Endothelial cell of umbilical vein (primary cell): Measurements from ENCODE around the gene TH. TPM values are rescaled to one million over a fixed set of nuclear protein-coding genes. Genes with fewer than 3 reads are reported as not detected.

ENCODE experiments used
- BruUV-seq: library from RNA; stranded (reverse); fragments of 400-500 nt; replicated peaks from 2 replicates; lab custom pipeline; 2021; lab: Mats Ljungman, UMichigan
- CTCF ChIA-PET: fragments of 300-600, 350-600 bp; sonication (Branson Sonifier 250); formaldehyde crosslinking; loops from one replicate; lab custom pipeline; 2021; ENCODE audit warnings: antibody characterized with exemption, inconsistent platforms; lab: Charles Lee
- POLR2A ChIA-PET: fragments of 300-600, 350-600 bp; sonication (Branson Sonifier 250); formaldehyde crosslinking; loops from one replicate; lab custom pipeline; 2021; ENCODE audit warnings: antibody characterized with exemption, inconsistent platforms; lab: Charles Lee
- DNase-seq: peaks from one replicate; pipeline ENCODE4 v3.0.0-alpha.2; 2011; ENCODE audit warnings: low read depth, low spot score
- FAIRE-seq: peaks from 2 replicates; lab custom pipeline; 2011; peaks lifted over from hg19 to GRCh38; lab: Jason Lieb, UNC
- H2AFZ ChIP-seq: 2 replicates; pipeline ENCODE4 v1.6.0; 2012; ENCODE audit warnings: low read depth, low read length, control low read depth, inconsistent platforms
- H3K27ac ChIP-seq: 2 replicates; pipeline ENCODE4 v1.5.1; 2011; ENCODE audit warnings: low read depth, mild to moderate bottlenecking, control low read depth, low read length, moderate library complexity; ENCODE audit not compliant: insufficient read depth
- H3K27me3 ChIP-seq, 2 experiments: 2 replicates each; pipeline versions ENCODE4 v1.6.0 to v1.6.1; 2011; ENCODE audit warnings: low read length in 2 of 2, mixed read lengths in 1 of 2; ENCODE audit not compliant: control insufficient read depth in 2 of 2, insufficient read depth in 2 of 2
- H3K36me3 ChIP-seq, 2 experiments: 2 replicates in 1 of 2; 3 replicates in 1 of 2; pipeline ENCODE4 v1.5.1; 2011; ENCODE audit warnings: low read length in 2 of 2, mild to moderate bottlenecking in 1 of 2, moderate library complexity in 1 of 2; ENCODE audit not compliant: control insufficient read depth in 2 of 2, insufficient read depth in 2 of 2; ENCODE audit errors: extremely low read depth in 1 of 2
- H3K4me1 ChIP-seq: 3 replicates; pipeline ENCODE4 v1.5.1; 2011; ENCODE audit warnings: mild to moderate bottlenecking, low read length; ENCODE audit not compliant: control insufficient read depth, insufficient read depth; ENCODE audit errors: extremely low read depth
- H3K4me2 ChIP-seq: 2 replicates; pipeline ENCODE4 v1.6.1; 2011; ENCODE audit warnings: low read length, control low read depth, mixed read lengths; ENCODE audit not compliant: insufficient read depth
- H3K4me3 ChIP-seq, 3 experiments: fragments of 200-600 bp in 1 of 3; sonication (generic), shearing (Covaris generic) in 1 of 3; replicated peaks in 1 of 3; 2 replicates each; pipeline ENCODE4 v1.5.1; 2011 to 2016; ENCODE audit warnings: control low read depth in 3 of 3, low read length in 3 of 3, mild to moderate bottlenecking in 2 of 3, inconsistent platforms in 1 of 3, low read depth in 1 of 3, moderate library complexity in 1 of 3; ENCODE audit not compliant: insufficient read depth in 1 of 3
- H3K79me2 ChIP-seq: 2 replicates; pipeline ENCODE4 v1.6.0; 2012; ENCODE audit warnings: low read length, inconsistent platforms; ENCODE audit not compliant: control insufficient read depth, insufficient read depth
- H3K9ac ChIP-seq: replicated peaks from 2 replicates; pipeline ENCODE3; 2011; ENCODE audit warnings: low read length, control low read depth; ENCODE audit not compliant: insufficient read depth; ENCODE audit errors: extremely low read depth
- H3K9me1 ChIP-seq: replicated peaks from 3 replicates; pipeline ENCODE4 v1.6.0; 2011; ENCODE audit warnings: mild to moderate bottlenecking, low read length; ENCODE audit not compliant: control insufficient read depth, insufficient read depth; ENCODE audit errors: extremely low read depth
- H3K9me3 ChIP-seq: replicated peaks from 2 replicates; pipeline ENCODE4 v1.5.1; 2012; ENCODE audit warnings: low read length, inconsistent platforms; ENCODE audit not compliant: control insufficient read depth, insufficient read depth
- H4K20me1 ChIP-seq: replicated peaks from 2 replicates; pipeline ENCODE3; 2011; ENCODE audit warnings: mild to moderate bottlenecking, low read length; ENCODE audit not compliant: control insufficient read depth, insufficient read depth; ENCODE audit errors: extremely low read depth
- CTCF ChIP-seq, 2 donors: IDR thresholded peaks; 1 replicate in 1 of 2; 2 replicates in 1 of 2; pipeline ENCODE4 v1.5.1; 2011; ENCODE audit warnings: low read length in 2 of 2, mild to moderate bottlenecking in 2 of 2, moderate library complexity in 2 of 2, control low read depth in 1 of 2, inconsistent platforms in 1 of 2, low read depth in 1 of 2; ENCODE audit not compliant: insufficient read depth in 1 of 2; ENCODE audit errors: extremely low read depth in 1 of 2
- EZH2 ChIP-seq: IDR thresholded peaks from 2 replicates; pipeline ENCODE4 v1.6.1; 2012; ENCODE audit warnings: borderline replicate concordance, low read depth, mild to moderate bottlenecking, moderate library complexity, low read length, inconsistent platforms; ENCODE audit not compliant: severe bottlenecking
- FOS ChIP-seq: IDR thresholded peaks from 2 replicates; pipeline ENCODE4 v1.6.1; 2011; ENCODE audit warnings: mild to moderate bottlenecking, low read length, moderate library complexity, borderline replicate concordance; ENCODE audit not compliant: insufficient read depth
- GATA2 ChIP-seq: IDR thresholded peaks from 2 replicates; pipeline ENCODE4 v1.7.0; 2011; ENCODE audit warnings: low read depth, mild to moderate bottlenecking, moderate library complexity, mixed read lengths, low read length; ENCODE audit not compliant: insufficient read length, insufficient read depth
- JUN ChIP-seq: IDR thresholded peaks from 2 replicates; pipeline ENCODE4 v1.6.1; 2011; ENCODE audit warnings: borderline replicate concordance, low read depth; ENCODE audit not compliant: insufficient read length, insufficient read depth
- MAX ChIP-seq: IDR thresholded peaks from 2 replicates; pipeline ENCODE4 v1.6.1; 2011; ENCODE audit not compliant: insufficient read depth, insufficient read length
- MYC ChIP-seq: IDR thresholded peaks from one replicate; pipeline ENCODE4 v1.6.1; 2011; ENCODE audit warnings: mild to moderate bottlenecking, low read depth, low read length
- POLR2A ChIP-seq: IDR thresholded peaks from 2 replicates; pipeline ENCODE4 v1.6.1; 2012; ENCODE audit warnings: low read depth, mild to moderate bottlenecking, control low read depth, low read length
- POLR2AphosphoS5 ChIP-seq: IDR thresholded peaks from 2 replicates; pipeline ENCODE4 v1.6.1; 2012; ENCODE audit warnings: low read depth, mild to moderate bottlenecking, control low read depth, low read length, moderate library complexity; ENCODE audit not compliant: insufficient read depth
- dilution Hi-C: fragments of 300-500 bp; cut with MboI; formaldehyde crosslinking; loops from one replicate; pipeline ENCODE4 v1.15.0; 2019; ENCODE audit warnings: low sequenced_read_pairs; ENCODE audit not compliant: extremely low pct_ligation_motif_present
- intact Hi-C: fragments of 100-400 bp; cut with micrococcal nuclease; formaldehyde crosslinking; loops from one replicate; pipeline ENCODE4 v1.10.0; 2022
- polyA plus RNA-seq, 4 experiments: library from polyadenylated mRNA; depleted of rRNA in 3 of 4; stranded (reverse) in 3 of 4; unstranded in 1 of 4; fragments of >200 nt; gene quantifications; 2 replicates each; pipeline versions ENCODE4 v1.2.1 to v1.2.3, GENCODE V29; 2011 to 2012; ENCODE audit warnings: missing spikeins in 1 of 4
- total RNA-seq: library from RNA; stranded (reverse); gene quantifications from 2 replicates; pipeline ENCODE4 v1.2.3, GENCODE V29; 2021

Gene TH
- total and polyA plus RNA-seq, 2 donors (not counting 3 experiments of a cell fraction or from before 2014, with no cell fraction given): not detected

- Histone ChIP-seq H3K4me3 (no peak overlapping the region), H2AFZ (no peak overlapping the region), H4K20me1 (no peaks in the 10 kb centered on the region), H3K27ac (no peak overlapping the region), H3K4me1 (no peaks in the 10 kb centered on the region), H3K9me1 (no peaks in the 10 kb centered on the region), H3K27me3 (peaks cover 55 to 77% of the 10 kb centered on the region in 2 experiments), H3K4me2 (no peak overlapping the region), H3K9ac (no peak overlapping the region), H3K79me2 (no peaks in the 10 kb centered on the region), H3K36me3 (no peaks in the 10 kb centered on the region), H3K9me3 (no peaks in the 10 kb centered on the region)
- no TSS peak for BruUV-seq
- dilution Hi-C loops (no loop called here), intact Hi-C loops (no loop called here)
- no peak for FAIRE-seq
- TF ChIP-seq EZH2 (peak; percentile 65), POLR2AphosphoS5 (no peak)
- POLR2A ChIA-PET: no interaction called here
- DNase-seq: no peak
- CTCF ChIA-PET: interaction anchor here (1.0 to 5.9 kb wide), 4 partner anchors 9 to 260 kb away, joined by 3 to 64 read pairs (median 6); no protein-coding TSS in a partner anchor
These were observed 28.8 kb downstream of the TH start for GRCh38 chr11:2142762-2143202.

GRCh38 chr11:2142300-2142759, 29.3 kb downstream of the TH start:
- no peaks in the 10 kb centered on the region for H3K36me3 ChIP-seq
- no peak for DNase-seq
- no peaks in the 10 kb centered on the region for H4K20me1 ChIP-seq
- H3K4me3 ChIP-seq: no peak overlapping the region
- peaks cover 53 to 80% of the 10 kb centered on the region in 2 experiments for H3K27me3 ChIP-seq
- H3K9ac ChIP-seq: no peak overlapping the region
- CTCF ChIA-PET: interaction anchor here (0.7 to 5.9 kb wide), 7 partner anchors 9 to 260 kb away, joined by 3 to 64 read pairs (median 4); no protein-coding TSS in a partner anchor
- POLR2A ChIA-PET: no interaction called here
- H3K9me3 ChIP-seq: no peaks in the 10 kb centered on the region
- H2AFZ ChIP-seq: no peak overlapping the region
- dilution Hi-C loops: no loop called here
- H3K27ac ChIP-seq: no peak overlapping the region
- H3K4me2 ChIP-seq: no peak overlapping the region
- no peaks in the 10 kb centered on the region for H3K79me2 ChIP-seq
- H3K9me1 ChIP-seq: no peaks in the 10 kb centered on the region
- no TSS peak for BruUV-seq
- peaks cover 2% of the 10 kb centered on the region for H3K4me1 ChIP-seq
- no peak for FAIRE-seq
- TF ChIP-seq JUN (no peak), MYC (no peak), MAX (no peak), POLR2AphosphoS5 (no peak), FOS (no peak), POLR2A (no peak), CTCF (IDR thresholded peaks at IDR 0.05; ENCODE audit: extremely low read depth in 1 of 2, insufficient read depth in 1 of 2, low read depth in 1 of 2, low read length in 2 of 2) (no peak), EZH2 (no peak), GATA2 (no peak)
- intact Hi-C loops: no loop called here
